ENCODE measurements around the gene LRRN3. TPM values are rescaled to one million over a fixed set of nuclear protein-coding genes. Genes with fewer than 3 reads are reported as not detected.
A peak's percentile ranks its signal among the peaks of the same experiment; 100 is the strongest.

The LRRN3 gene
- total RNA-seq, 1 donor from 2014 or later, result not detected

DNA sequence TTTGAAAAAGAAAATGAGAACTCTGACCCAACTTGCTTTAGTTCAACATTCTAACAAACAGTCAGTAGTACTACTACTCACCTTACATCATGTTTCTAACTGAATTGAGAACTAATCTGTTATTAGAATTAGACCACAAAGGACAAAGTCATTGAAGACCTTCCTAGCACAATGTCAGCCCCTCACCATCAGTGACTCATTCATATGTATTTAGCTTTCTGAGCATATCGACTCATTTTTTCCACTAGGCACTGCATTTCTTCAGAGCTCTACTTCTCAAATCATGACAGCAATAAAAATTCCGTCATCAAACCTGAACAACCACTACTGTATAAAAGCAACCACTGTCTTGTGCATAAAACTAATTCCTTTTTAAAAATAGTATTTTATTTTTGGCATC, 4.4 kb upstream of the LRRN3 start:
- TF ChIP-seq, protein P1, sequence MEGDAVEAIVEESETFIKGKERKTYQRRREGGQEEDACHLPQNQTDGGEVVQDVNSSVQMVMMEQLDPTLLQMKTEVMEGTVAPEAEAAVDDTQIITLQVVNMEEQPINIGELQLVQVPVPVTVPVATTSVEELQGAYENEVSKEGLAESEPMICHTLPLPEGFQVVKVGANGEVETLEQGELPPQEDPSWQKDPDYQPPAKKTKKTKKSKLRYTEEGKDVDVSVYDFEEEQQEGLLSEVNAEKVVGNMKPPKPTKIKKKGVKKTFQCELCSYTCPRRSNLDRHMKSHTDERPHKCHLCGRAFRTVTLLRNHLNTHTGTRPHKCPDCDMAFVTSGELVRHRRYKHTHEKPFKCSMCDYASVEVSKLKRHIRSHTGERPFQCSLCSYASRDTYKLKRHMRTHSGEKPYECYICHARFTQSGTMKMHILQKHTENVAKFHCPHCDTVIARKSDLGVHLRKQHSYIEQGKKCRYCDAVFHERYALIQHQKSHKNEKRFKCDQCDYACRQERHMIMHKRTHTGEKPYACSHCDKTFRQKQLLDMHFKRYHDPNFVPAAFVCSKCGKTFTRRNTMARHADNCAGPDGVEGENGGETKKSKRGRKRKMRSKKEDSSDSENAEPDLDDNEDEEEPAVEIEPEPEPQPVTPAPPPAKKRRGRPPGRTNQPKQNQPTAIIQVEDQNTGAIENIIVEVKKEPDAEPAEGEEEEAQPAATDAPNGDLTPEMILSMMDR (IDR thresholded peaks at IDR 0.05; ENCODE audit: insufficient read depth, low read length, severe bottlenecking), result no peak
- Histone ChIP-seq H3K36me3 (ENCODE audit: control insufficient read depth, insufficient read depth, low read length) (no peaks in the 10 kb centered on the region), H3K4me3 (ENCODE audit: low read depth, low read length) (no peak overlapping the region), H3K27me3 (ENCODE audit: control insufficient read depth, insufficient read depth, low read length) (no peaks in the 10 kb centered on the region)
- FAIRE-seq (no peak), DNase-seq (ENCODE audit: low read depth) (no peak)

DNA sequence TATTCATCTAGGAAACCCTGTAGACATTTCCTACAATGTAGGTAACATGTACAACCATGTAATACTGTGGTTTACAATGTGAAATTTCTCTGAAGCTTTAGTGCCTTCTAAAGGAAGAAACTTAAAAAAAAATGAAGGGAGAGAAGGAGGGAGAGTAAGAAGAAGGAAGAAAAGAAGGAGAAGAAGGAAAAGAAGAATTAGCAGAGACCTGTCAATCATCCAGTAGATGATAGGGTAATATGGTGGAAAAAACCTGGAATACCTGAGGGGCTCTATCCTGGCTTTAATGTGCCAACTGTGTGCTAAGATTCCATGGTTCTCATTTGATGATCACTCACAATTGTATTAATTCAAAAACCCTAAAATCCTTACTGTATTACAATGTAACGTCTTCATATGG, 2.6 kb upstream of the LRRN3 start:
- Histone ChIP-seq H3K4me3 (ENCODE audit: low read depth, low read length) (no peak overlapping the region), H3K36me3 (ENCODE audit: control insufficient read depth, insufficient read depth, low read length) (no peaks in the 10 kb centered on the region), H3K27me3 (ENCODE audit: control insufficient read depth, insufficient read depth, low read length) (no peaks in the 10 kb centered on the region)
- DNase-seq (ENCODE audit: low read depth) (no peak), FAIRE-seq (no peak)
- TF ChIP-seq, protein P1 (IDR thresholded peaks at IDR 0.05; ENCODE audit: insufficient read depth, low read length, severe bottlenecking), result no peak

DNA sequence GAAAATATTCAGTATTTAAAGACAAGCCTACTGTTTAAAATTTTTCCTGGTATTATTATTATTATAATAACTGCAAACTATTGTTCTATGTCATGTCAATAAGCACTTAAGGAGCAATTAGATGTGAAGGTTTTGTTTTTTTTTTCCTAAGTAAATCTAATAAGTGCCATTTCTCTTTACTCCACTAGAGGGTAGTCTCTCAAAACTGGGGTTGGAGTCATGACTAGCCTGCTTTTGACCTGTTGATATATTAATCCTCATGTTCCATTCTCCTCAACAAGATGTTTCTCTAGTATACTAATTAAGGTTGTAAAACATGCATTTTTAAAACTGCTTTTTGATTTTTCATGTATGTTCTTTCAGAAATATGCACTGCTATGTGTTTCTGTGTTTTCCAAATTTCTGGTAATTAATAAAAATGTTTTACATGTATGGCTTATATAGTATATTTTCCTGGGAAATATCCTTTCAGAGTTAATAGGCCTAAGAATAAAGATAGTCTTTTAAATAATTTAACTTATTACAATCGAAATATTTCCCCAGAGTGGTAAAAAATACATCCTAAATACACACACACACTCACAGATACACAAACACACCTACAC, 1.0 kb upstream of the LRRN3 start:
- H3K4me3 ChIP-seq (ENCODE audit: low read depth, low read length), result no peak overlapping the region
- no peaks in the 10 kb centered on the region for H3K36me3 ChIP-seq (ENCODE audit: control insufficient read depth, insufficient read depth, low read length)
- H3K27me3 ChIP-seq (ENCODE audit: control insufficient read depth, insufficient read depth, low read length), result no peaks in the 10 kb centered on the region
- FAIRE-seq (no peak), DNase-seq (ENCODE audit: low read depth) (peak; percentile 57)
- TF ChIP-seq, protein P1 (IDR thresholded peaks at IDR 0.05; ENCODE audit: insufficient read depth, low read length, severe bottlenecking), result peak; percentile 54

DNA sequence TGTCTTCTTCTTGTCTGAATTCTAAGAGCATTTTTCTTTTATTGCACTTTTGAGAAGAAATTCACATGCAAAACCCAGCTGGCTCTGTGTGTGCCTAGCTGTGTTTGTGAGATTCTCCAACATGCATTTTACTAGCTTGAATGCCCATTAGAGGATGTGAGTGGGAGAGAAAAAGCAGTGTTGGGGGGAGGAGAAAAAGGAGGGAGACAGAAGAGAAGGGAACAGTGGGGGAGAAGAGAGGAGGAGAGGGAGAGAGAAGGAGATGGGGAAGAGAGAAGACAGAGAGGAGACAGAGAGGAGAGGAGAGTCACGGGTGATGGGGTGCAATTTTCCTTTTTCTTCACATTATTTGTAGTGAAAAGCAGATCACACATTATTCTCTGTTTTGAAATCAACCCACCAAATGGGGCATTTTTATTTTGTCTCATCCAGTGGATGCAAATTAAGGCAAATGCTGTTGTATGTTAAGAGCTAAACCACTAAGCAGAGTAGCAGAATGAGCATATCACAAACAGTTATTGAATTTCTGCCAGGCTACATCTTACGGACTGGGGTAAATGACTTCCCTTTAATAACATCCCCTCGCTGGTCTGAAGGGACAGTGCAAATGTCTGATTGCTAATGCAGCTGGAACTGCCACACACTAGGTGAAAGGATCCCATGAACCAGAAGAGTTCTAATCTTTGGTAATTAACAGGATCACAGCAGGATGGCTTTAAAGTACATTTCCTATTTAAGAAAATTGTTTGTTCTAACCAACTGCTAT, 849 bp downstream of the LRRN3 start:
- H3K36me3 ChIP-seq (ENCODE audit: control insufficient read depth, insufficient read depth, low read length), result no peaks in the 10 kb centered on the region
- FAIRE-seq, result no peak
- no peaks in the 10 kb centered on the region for H3K27me3 ChIP-seq (ENCODE audit: control insufficient read depth, insufficient read depth, low read length)
- TF ChIP-seq, protein P1 (IDR thresholded peaks at IDR 0.05; ENCODE audit: insufficient read depth, low read length, severe bottlenecking), result no peak
- H3K4me3 ChIP-seq (ENCODE audit: low read depth, low read length), result no peak overlapping the region
- DNase-seq (ENCODE audit: low read depth), result no peak

DNA sequence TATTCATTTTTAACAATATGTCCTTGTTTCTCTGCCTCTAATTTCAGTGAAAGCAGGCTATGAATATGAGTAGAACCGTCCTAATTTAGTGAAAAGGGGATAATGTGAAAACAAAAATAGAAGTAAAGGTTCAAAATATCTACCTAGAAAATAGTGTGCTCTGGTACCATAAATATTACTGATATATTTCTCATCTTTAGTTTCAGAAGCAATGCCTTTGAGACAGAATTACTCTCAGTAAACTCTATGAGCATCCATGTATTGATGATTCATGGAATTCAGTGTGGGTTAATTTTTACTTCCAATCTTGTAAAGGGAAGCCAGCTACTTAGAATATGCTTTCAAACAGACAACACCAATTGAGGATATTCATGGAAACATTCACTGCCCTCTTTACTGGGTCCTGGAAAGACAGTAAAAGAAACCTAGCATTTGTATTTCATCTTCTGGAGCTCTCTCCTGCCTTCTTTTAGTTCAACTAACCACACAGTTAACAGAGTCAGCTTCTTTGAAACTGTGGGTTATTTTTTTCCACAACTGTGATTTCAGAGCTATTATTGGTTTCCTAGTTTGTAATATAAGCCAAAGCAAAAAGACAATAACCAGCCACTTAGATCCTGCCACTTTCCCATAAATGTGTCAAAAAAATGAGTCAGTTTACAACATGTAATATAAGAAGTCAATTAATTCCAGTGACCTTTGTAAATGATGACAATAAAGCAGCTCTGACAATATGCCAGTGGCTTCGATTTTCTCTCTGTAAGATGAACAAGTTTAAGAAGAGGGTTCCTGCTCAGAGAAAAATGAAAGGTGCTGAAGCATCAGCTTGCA, 1.7 kb downstream of the LRRN3 start:
- FAIRE-seq (no peak), DNase-seq (ENCODE audit: low read depth) (no peak)
- Histone ChIP-seq H3K27me3 (ENCODE audit: control insufficient read depth, insufficient read depth, low read length) (no peaks in the 10 kb centered on the region), H3K36me3 (ENCODE audit: control insufficient read depth, insufficient read depth, low read length) (no peaks in the 10 kb centered on the region), H3K4me3 (ENCODE audit: low read depth, low read length) (no peak overlapping the region)
- TF ChIP-seq, protein P1 (IDR thresholded peaks at IDR 0.05; ENCODE audit: insufficient read depth, low read length, severe bottlenecking), result no peak

Data from bronchial epithelial cell (primary cell).